WTC11 (cell line): Measurements from ENCODE around the gene SLC16A14.

Source experiments
- E2F1 ChIP-seq: sonication (generic); formaldehyde crosslinking; IDR thresholded peaks from 2 replicates; pipeline ENCODE4 v1.8.0; 2022; ENCODE audit warnings: mild to moderate bottlenecking, missing genetic modification reagents
- ETV6 ChIP-seq: sonication (generic); formaldehyde crosslinking; IDR thresholded peaks from 2 replicates; pipeline ENCODE4 v1.8.1; 2022; ENCODE audit warnings: mild to moderate bottlenecking, missing genetic modification reagents
- NR1H2 ChIP-seq: sonication (generic); formaldehyde crosslinking; IDR thresholded peaks from 2 replicates; pipeline ENCODE4 v1.9.0; 2021; ENCODE audit warnings: mild to moderate bottlenecking, moderate library complexity, missing genetic modification reagents
- NR2C2 ChIP-seq: sonication (generic); formaldehyde crosslinking; IDR thresholded peaks from 2 replicates; pipeline ENCODE4 v1.8.0; 2022; ENCODE audit warnings: mild to moderate bottlenecking, missing genetic modification reagents
- PRDM15 ChIP-seq: sonication (generic); formaldehyde crosslinking; IDR thresholded peaks from 2 replicates; pipeline ENCODE4 v1.8.0; 2022; ENCODE audit warnings: missing genetic modification reagents
- PREB ChIP-seq: sonication (generic); formaldehyde crosslinking; IDR thresholded peaks from 2 replicates; pipeline ENCODE4 v1.8.1; 2022; ENCODE audit warnings: mild to moderate bottlenecking, missing genetic modification reagents, moderate library complexity, borderline replicate concordance
- RELA ChIP-seq: sonication (generic); formaldehyde crosslinking; IDR thresholded peaks from 2 replicates; pipeline ENCODE4 v1.8.1; 2022; ENCODE audit warnings: missing genetic modification reagents, mild to moderate bottlenecking, borderline replicate concordance
- SMAD4 ChIP-seq: sonication (generic); formaldehyde crosslinking; IDR thresholded peaks from 2 replicates; pipeline ENCODE4 v1.8.0; 2022; ENCODE audit warnings: mild to moderate bottlenecking, missing genetic modification reagents
- SP1 ChIP-seq: sonication (generic); formaldehyde crosslinking; conservative IDR thresholded peaks from 2 replicates; pipeline ENCODE4 v1.8.1; 2022; ENCODE audit warnings: missing genetic modification reagents
- ZSCAN18 ChIP-seq: fragments of 250-450 bp; sonication (Bioruptor Pico); IDR thresholded peaks from 2 replicates; pipeline ENCODE4 v2.1.2; 2022; ENCODE audit warnings: mild to moderate bottlenecking, moderate library complexity
- TF ChIP-seq, protein P1 (sequence below): sonication (generic); formaldehyde crosslinking; IDR thresholded peaks from 2 replicates; pipeline ENCODE4 v1.8.0; 2022; ENCODE audit warnings: mild to moderate bottlenecking, missing genetic modification reagents
- TF ChIP-seq, protein P2 (sequence below): sonication (generic); formaldehyde crosslinking; IDR thresholded peaks from 2 replicates; pipeline ENCODE4 v1.8.0; 2022; ENCODE audit warnings: mild to moderate bottlenecking, missing genetic modification reagents
- TF ChIP-seq, protein P3 (sequence below): sonication (generic); formaldehyde crosslinking; IDR thresholded peaks from 2 replicates; pipeline ENCODE4 v1.8.0; 2022; ENCODE audit warnings: mild to moderate bottlenecking, missing genetic modification reagents
- TF ChIP-seq, protein P4 (sequence below): fragments of 200-600 bp; IDR thresholded peaks from 2 replicates; pipeline ENCODE4 v1.8.0; 2022; ENCODE audit warnings: antibody characterized with exemption

GRCh38 chr2:230011617-230012016 lies 57.1 kb downstream of the SLC16A14 start:
- TF ChIP-seq PRDM15 (CRISPR knock-in tag) (no peak), RELA (CRISPR knock-in tag) (no peak), E2F1 (CRISPR knock-in tag) (no peak), NR1H2 (no peak), SMAD4 (CRISPR knock-in tag) (no peak), PREB (CRISPR knock-in tag) (no peak), SP1 (CRISPR knock-in tag) (no peak), NR2C2 (CRISPR knock-in tag) (no peak), ETV6 (CRISPR knock-in tag) (no peak), ZSCAN18 (CRISPR knock-in tag) (no peak)
- TF ChIP-seq, protein P1, sequence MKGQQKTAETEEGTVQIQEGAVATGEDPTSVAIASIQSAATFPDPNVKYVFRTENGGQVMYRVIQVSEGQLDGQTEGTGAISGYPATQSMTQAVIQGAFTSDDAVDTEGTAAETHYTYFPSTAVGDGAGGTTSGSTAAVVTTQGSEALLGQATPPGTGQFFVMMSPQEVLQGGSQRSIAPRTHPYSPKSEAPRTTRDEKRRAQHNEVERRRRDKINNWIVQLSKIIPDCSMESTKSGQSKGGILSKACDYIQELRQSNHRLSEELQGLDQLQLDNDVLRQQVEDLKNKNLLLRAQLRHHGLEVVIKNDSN, result no peak
- TF ChIP-seq, protein P2, sequence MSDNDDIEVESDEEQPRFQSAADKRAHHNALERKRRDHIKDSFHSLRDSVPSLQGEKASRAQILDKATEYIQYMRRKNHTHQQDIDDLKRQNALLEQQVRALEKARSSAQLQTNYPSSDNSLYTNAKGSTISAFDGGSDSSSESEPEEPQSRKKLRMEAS, result no peak
- TF ChIP-seq, protein P3, sequence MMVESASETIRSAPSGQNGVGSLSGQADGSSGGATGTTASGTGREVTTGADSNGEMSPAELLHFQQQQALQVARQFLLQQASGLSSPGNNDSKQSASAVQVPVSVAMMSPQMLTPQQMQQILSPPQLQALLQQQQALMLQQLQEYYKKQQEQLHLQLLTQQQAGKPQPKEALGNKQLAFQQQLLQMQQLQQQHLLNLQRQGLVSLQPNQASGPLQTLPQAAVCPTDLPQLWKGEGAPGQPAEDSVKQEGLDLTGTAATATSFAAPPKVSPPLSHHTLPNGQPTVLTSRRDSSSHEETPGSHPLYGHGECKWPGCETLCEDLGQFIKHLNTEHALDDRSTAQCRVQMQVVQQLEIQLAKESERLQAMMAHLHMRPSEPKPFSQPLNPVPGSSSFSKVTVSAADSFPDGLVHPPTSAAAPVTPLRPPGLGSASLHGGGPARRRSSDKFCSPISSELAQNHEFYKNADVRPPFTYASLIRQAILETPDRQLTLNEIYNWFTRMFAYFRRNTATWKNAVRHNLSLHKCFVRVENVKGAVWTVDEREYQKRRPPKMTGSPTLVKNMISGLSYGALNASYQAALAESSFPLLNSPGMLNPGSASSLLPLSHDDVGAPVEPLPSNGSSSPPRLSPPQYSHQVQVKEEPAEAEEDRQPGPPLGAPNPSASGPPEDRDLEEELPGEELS, result no peak
- TF ChIP-seq, protein P4, sequence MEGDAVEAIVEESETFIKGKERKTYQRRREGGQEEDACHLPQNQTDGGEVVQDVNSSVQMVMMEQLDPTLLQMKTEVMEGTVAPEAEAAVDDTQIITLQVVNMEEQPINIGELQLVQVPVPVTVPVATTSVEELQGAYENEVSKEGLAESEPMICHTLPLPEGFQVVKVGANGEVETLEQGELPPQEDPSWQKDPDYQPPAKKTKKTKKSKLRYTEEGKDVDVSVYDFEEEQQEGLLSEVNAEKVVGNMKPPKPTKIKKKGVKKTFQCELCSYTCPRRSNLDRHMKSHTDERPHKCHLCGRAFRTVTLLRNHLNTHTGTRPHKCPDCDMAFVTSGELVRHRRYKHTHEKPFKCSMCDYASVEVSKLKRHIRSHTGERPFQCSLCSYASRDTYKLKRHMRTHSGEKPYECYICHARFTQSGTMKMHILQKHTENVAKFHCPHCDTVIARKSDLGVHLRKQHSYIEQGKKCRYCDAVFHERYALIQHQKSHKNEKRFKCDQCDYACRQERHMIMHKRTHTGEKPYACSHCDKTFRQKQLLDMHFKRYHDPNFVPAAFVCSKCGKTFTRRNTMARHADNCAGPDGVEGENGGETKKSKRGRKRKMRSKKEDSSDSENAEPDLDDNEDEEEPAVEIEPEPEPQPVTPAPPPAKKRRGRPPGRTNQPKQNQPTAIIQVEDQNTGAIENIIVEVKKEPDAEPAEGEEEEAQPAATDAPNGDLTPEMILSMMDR, result no peak
